ENCODE data around the gene FTO.

FTO gene

GRCh38 chr16:53771655-53772497 is 67.9 kb downstream of the FTO start:
- Histone ChIP-seq H3K36me3 (ENCODE audit: control insufficient read depth, insufficient read depth, low read length) (no peaks in the 10 kb centered on the region), H3K79me2 (peaks cover 1% of the 10 kb centered on the region), H3K9me3 (ENCODE audit: control insufficient read depth, low read length) (no peaks in the 10 kb centered on the region), H3K27ac (no peak overlapping the region), H2AFZ (no peak overlapping the region), H3K4me1 (peaks cover 18% of the 10 kb centered on the region), H3K27me3 (ENCODE audit: control insufficient read depth, insufficient read depth, low read length) (no peaks in the 10 kb centered on the region), H3K4me2 (ENCODE audit: low read length) (no peak overlapping the region), H3K4me3 (ENCODE audit: low read depth, low read length) (no peak overlapping the region), H3K9ac (no peak overlapping the region)
- no peak for TF ChIP-seq CTCF (IDR thresholded peaks at IDR 0.05)

- no peak overlapping the region for H3K9ac ChIP-seq
- H3K4me2 ChIP-seq (ENCODE audit: low read length), result no peak overlapping the region
- no peaks in the 10 kb centered on the region for H3K36me3 ChIP-seq (ENCODE audit: control insufficient read depth, insufficient read depth, low read length)
- TF ChIP-seq CTCF (IDR thresholded peaks at IDR 0.05), result peak; percentile 64
- no peaks in the 10 kb centered on the region for H3K27me3 ChIP-seq (ENCODE audit: control insufficient read depth, insufficient read depth, low read length)
- H3K27ac ChIP-seq, result no peak overlapping the region
- H3K4me1 ChIP-seq, result peaks cover 18% of the 10 kb centered on the region
- H2AFZ ChIP-seq, result no peak overlapping the region
- no peaks in the 10 kb centered on the region for H3K79me2 ChIP-seq
- H3K9me3 ChIP-seq (ENCODE audit: control insufficient read depth, low read length), result no peaks in the 10 kb centered on the region
- no peak overlapping the region for H3K4me3 ChIP-seq (ENCODE audit: low read depth, low read length)
Observed at GRCh38 chr16:53773150-53773846, 69.3 kb downstream of the FTO start.

- Histone ChIP-seq H3K27ac (no peak overlapping the region), H3K36me3 (ENCODE audit: control insufficient read depth, insufficient read depth, low read length) (no peaks in the 10 kb centered on the region), H3K4me2 (ENCODE audit: low read length) (no peak overlapping the region), H2AFZ (no peak overlapping the region), H3K9me3 (ENCODE audit: control insufficient read depth, low read length) (no peaks in the 10 kb centered on the region), H3K4me1 (peaks cover 18% of the 10 kb centered on the region), H3K79me2 (peaks cover under 1% of the 10 kb centered on the region), H3K27me3 (ENCODE audit: control insufficient read depth, insufficient read depth, low read length) (no peaks in the 10 kb centered on the region), H3K4me3 (ENCODE audit: low read depth, low read length) (no peak overlapping the region), H3K9ac (no peak overlapping the region)
- TF ChIP-seq CTCF (IDR thresholded peaks at IDR 0.05), result no peak
Observed at GRCh38 chr16:53773881-53774280, 69.9 kb downstream of the FTO start.

GRCh38 chr16:53775106-53775820 is 71.3 kb downstream of the FTO start:
- no peak overlapping the region for H3K27ac ChIP-seq
- H3K79me2 ChIP-seq, result peaks cover 13% of the 10 kb centered on the region
- H3K4me1 ChIP-seq, result peaks cover 18% of the 10 kb centered on the region
- no peaks in the 10 kb centered on the region for H3K36me3 ChIP-seq (ENCODE audit: control insufficient read depth, insufficient read depth, low read length)
- H3K9me3 ChIP-seq (ENCODE audit: control insufficient read depth, low read length), result no peaks in the 10 kb centered on the region
- H2AFZ ChIP-seq, result no peak overlapping the region
- H3K27me3 ChIP-seq (ENCODE audit: control insufficient read depth, insufficient read depth, low read length), result no peaks in the 10 kb centered on the region
- H3K4me2 ChIP-seq (ENCODE audit: low read length), result peak overlapping the region; percentile 36
- H3K4me3 ChIP-seq (ENCODE audit: low read depth, low read length), result no peak overlapping the region
- no peak overlapping the region for H3K9ac ChIP-seq
- no peak for TF ChIP-seq CTCF (IDR thresholded peaks at IDR 0.05)

All from parathyroid adenoma (tissue), 2 donors.